GM23338 (cell line): ENCODE data around the gene SLC16A7. TPM values are rescaled to one million over a fixed set of nuclear protein-coding genes. Genes with fewer than 3 reads are reported as not detected.

Experiments used
- ATAC-seq: fragments of 200-7000 bp; cut with Tn5 transposase; 3 replicates; pipeline ENCODE4 v1.9.1; 2020
- DNase-seq: peaks from one replicate; pipeline ENCODE4 v3.0.0-alpha.2; 2015; ENCODE audit warnings: low spot score
- H2AFZ ChIP-seq: fragments of 200-600 bp; sonication (generic); 2 replicates; pipeline ENCODE4 v1.8.0; 2016; ENCODE audit warnings: antibody characterized with exemption, mild to moderate bottlenecking, moderate library complexity
- H3F3A ChIP-seq: fragments of 200-600 bp; sonication (generic); replicated peaks from 2 replicates; pipeline ENCODE4 v1.8.0; 2017; ENCODE audit warnings: antibody characterized with exemption, mixed run types, low read depth
- H3K27ac ChIP-seq: fragments of 200-600 bp; sonication (generic); 2 replicates; pipeline ENCODE4 v1.6.1; 2016; ENCODE audit warnings: low read depth
- H3K27me3 ChIP-seq: fragments of 200-600 bp; sonication (generic); 2 replicates; pipeline ENCODE4 v1.8.0; 2016; ENCODE audit warnings: mild to moderate bottlenecking, mixed run types, moderate library complexity; ENCODE audit not compliant: insufficient read depth
- H3K36me3 ChIP-seq: fragments of 200-600 bp; sonication (generic); 2 replicates; pipeline ENCODE4 v1.8.0; 2016; ENCODE audit warnings: mild to moderate bottlenecking; ENCODE audit not compliant: insufficient read depth
- H3K4me1 ChIP-seq: fragments of 200-600 bp; sonication (generic); 2 replicates; pipeline ENCODE4 v1.8.0; 2016; ENCODE audit warnings: mild to moderate bottlenecking, moderate library complexity; ENCODE audit not compliant: insufficient read depth
- H3K4me2 ChIP-seq: fragments of 200-600 bp; sonication (generic); 2 replicates; pipeline ENCODE4 v1.7.1; 2017; ENCODE audit warnings: mixed run types
- H3K4me3 ChIP-seq: fragments of 200-600 bp; sonication (generic); 2 replicates; pipeline ENCODE4 v1.6.1; 2016; ENCODE audit warnings: mixed run types
- H3K79me2 ChIP-seq: fragments of 200-600 bp; sonication (generic); replicated peaks from 2 replicates; pipeline ENCODE4 v1.8.0; 2017; ENCODE audit warnings: mild to moderate bottlenecking; ENCODE audit not compliant: insufficient read depth
- H3K9me2 ChIP-seq: fragments of 200-600 bp; sonication (generic); 2 replicates; pipeline ENCODE4 v1.8.0; 2017; ENCODE audit not compliant: insufficient read depth
- H4K20me1 ChIP-seq: fragments of 200-600 bp; sonication (generic); replicated peaks from 2 replicates; pipeline ENCODE4 v1.8.0; 2017; ENCODE audit warnings: mild to moderate bottlenecking; ENCODE audit not compliant: insufficient read depth
- H3K27ac Mint-ChIP-seq: 2 replicates; pipeline ENCODE4 v1.8.0; 2020; ENCODE audit warnings: inconsistent platforms, mild to moderate bottlenecking, moderate library complexity, mixed read lengths
- H3K27me3 Mint-ChIP-seq: 3 replicates; pipeline ENCODE4 v1.8.0; 2022; ENCODE audit warnings: low read depth, mild to moderate bottlenecking, moderate library complexity, mixed read lengths, inconsistent platforms; ENCODE audit not compliant: insufficient read depth, poor library complexity
- H3K36me3 Mint-ChIP-seq: 3 replicates; pipeline ENCODE4 v1.8.0; 2021; ENCODE audit warnings: low read depth, mild to moderate bottlenecking, inconsistent platforms, moderate library complexity, mixed read lengths
- H3K4me1 Mint-ChIP-seq: 3 replicates; pipeline ENCODE4 v1.8.0; 2020; ENCODE audit warnings: mild to moderate bottlenecking, inconsistent platforms, mixed read lengths
- H3K4me3 Mint-ChIP-seq: 3 replicates; pipeline ENCODE4 v1.8.0; 2021; ENCODE audit warnings: moderate library complexity, mild to moderate bottlenecking, inconsistent platforms, mixed read lengths
- H3K9me3 Mint-ChIP-seq: 3 replicates; pipeline ENCODE4 v1.8.0; 2020; ENCODE audit warnings: moderate library complexity, mild to moderate bottlenecking, inconsistent platforms, mixed read lengths
- CREB1 ChIP-seq: fragments of 250-450 bp; sonication (Bioruptor Pico); IDR thresholded peaks from 2 replicates; pipeline ENCODE4 v1.5.0; 2020; ENCODE audit warnings: low read depth, mild to moderate bottlenecking, moderate library complexity
- EZH2phosphoT487 ChIP-seq: fragments of 200-600 bp; sonication (generic); IDR thresholded peaks from one replicate; pipeline ENCODE4 v1.8.1; 2018; ENCODE audit warnings: antibody characterized with exemption; ENCODE audit not compliant: unreplicated experiment
- POLR2AphosphoS5 ChIP-seq: IDR thresholded peaks from 2 replicates; pipeline ENCODE4 v1.6.1; 2016; ENCODE audit warnings: antibody characterized with exemption, low read depth
- ZNF114 ChIP-seq: fragments of 250-450 bp; sonication (Bioruptor Pico); IDR thresholded peaks from 2 replicates; pipeline ENCODE4 v1.5.0; 2020; ENCODE audit warnings: mild to moderate bottlenecking, moderate library complexity
- ZNF331 ChIP-seq: fragments of 250-450 bp; sonication (Bioruptor Pico); IDR thresholded peaks from 2 replicates; pipeline ENCODE4 v1.5.0; 2020; ENCODE audit warnings: low read depth, mild to moderate bottlenecking, moderate library complexity
- polyA plus RNA-seq: library from polyadenylated mRNA; unstranded; fragments of >200 nt; fragmentation: Nextera tagmentation; extraction: Ambion mirVana; gene quantifications from 2 replicates; pipeline ENCODE4 v1.2.1, GENCODE V29; 2016
- total RNA-seq: library from RNA; depleted of rRNA; stranded (reverse); fragments of >200 nt; shearing (Covaris generic); gene quantifications from 2 replicates; pipeline ENCODE4 v1.2.3, GENCODE V29; 2014
- TF ChIP-seq, protein P1 (sequence below), 2 experiments: fragments of 200-600 bp in 1 of 2; sonication (generic) in 1 of 2; conservative IDR thresholded peaks; 2 replicates each; pipeline versions ENCODE4 v1.5.1 to v1.6.1; 2016 to 2017; ENCODE audit warnings: antibody characterized with exemption in 2 of 2, low read depth in 2 of 2, mild to moderate bottlenecking in 2 of 2, moderate library complexity in 1 of 2
- TF ChIP-seq, protein P2 (sequence below): IDR thresholded peaks from one replicate; pipeline ENCODE4 v1.6.1; 2018; ENCODE audit warnings: antibody characterized with exemption; ENCODE audit not compliant: unreplicated experiment

The SLC16A7 gene
- total and polyA plus RNA-seq, 2 experiments from 2014 or later = 2.8 to 4.3 TPM

DNA sequence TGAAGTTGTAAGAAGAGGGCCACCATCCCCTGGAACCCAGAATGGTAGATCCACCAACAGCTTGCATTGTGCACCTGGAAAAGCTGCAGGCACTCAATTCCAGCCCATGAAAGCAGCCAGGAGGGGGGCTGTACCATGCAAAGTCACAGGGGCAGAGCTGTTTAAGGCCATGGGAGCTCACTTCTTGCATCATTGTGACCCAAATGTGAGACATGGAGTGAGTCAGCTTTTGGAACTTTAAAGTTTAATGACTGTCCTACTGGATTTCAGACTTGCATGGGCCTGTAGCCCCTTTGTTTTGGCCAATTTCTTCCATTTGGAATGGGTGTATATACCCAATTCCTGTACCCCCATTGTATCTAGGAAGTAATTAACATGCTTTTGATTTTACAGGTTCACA, 50.8 kb downstream of the SLC16A7 start:
- H3K27ac Mint-ChIP-seq = no peak overlapping the region
- no peaks in the 10 kb centered on the region for H3K4me1 Mint-ChIP-seq
- ATAC-seq (no peak), DNase-seq (no peak)
- Histone ChIP-seq H3K4me3 (no peak overlapping the region), H4K20me1 (no peaks in the 10 kb centered on the region), H3K79me2 (no peaks in the 10 kb centered on the region), H3K36me3 (no peaks in the 10 kb centered on the region), H3K4me1 (no peaks in the 10 kb centered on the region), H3K9me2 (no peaks in the 10 kb centered on the region; the same call in 1 of the 2 replicates), H3K4me2 (no peak overlapping the region), H3K27ac (no peak overlapping the region), H3K27me3 (no peaks in the 10 kb centered on the region), H2AFZ (no peak overlapping the region), H3F3A (no peaks in the 10 kb centered on the region)
- H3K27me3 Mint-ChIP-seq = no peaks in the 10 kb centered on the region
- TF ChIP-seq, protein P1, sequence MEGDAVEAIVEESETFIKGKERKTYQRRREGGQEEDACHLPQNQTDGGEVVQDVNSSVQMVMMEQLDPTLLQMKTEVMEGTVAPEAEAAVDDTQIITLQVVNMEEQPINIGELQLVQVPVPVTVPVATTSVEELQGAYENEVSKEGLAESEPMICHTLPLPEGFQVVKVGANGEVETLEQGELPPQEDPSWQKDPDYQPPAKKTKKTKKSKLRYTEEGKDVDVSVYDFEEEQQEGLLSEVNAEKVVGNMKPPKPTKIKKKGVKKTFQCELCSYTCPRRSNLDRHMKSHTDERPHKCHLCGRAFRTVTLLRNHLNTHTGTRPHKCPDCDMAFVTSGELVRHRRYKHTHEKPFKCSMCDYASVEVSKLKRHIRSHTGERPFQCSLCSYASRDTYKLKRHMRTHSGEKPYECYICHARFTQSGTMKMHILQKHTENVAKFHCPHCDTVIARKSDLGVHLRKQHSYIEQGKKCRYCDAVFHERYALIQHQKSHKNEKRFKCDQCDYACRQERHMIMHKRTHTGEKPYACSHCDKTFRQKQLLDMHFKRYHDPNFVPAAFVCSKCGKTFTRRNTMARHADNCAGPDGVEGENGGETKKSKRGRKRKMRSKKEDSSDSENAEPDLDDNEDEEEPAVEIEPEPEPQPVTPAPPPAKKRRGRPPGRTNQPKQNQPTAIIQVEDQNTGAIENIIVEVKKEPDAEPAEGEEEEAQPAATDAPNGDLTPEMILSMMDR (conservative IDR thresholded peaks at IDR 0.05; ENCODE audit: low read depth in 2 of 2) = no peak
- TF ChIP-seq, protein P2, sequence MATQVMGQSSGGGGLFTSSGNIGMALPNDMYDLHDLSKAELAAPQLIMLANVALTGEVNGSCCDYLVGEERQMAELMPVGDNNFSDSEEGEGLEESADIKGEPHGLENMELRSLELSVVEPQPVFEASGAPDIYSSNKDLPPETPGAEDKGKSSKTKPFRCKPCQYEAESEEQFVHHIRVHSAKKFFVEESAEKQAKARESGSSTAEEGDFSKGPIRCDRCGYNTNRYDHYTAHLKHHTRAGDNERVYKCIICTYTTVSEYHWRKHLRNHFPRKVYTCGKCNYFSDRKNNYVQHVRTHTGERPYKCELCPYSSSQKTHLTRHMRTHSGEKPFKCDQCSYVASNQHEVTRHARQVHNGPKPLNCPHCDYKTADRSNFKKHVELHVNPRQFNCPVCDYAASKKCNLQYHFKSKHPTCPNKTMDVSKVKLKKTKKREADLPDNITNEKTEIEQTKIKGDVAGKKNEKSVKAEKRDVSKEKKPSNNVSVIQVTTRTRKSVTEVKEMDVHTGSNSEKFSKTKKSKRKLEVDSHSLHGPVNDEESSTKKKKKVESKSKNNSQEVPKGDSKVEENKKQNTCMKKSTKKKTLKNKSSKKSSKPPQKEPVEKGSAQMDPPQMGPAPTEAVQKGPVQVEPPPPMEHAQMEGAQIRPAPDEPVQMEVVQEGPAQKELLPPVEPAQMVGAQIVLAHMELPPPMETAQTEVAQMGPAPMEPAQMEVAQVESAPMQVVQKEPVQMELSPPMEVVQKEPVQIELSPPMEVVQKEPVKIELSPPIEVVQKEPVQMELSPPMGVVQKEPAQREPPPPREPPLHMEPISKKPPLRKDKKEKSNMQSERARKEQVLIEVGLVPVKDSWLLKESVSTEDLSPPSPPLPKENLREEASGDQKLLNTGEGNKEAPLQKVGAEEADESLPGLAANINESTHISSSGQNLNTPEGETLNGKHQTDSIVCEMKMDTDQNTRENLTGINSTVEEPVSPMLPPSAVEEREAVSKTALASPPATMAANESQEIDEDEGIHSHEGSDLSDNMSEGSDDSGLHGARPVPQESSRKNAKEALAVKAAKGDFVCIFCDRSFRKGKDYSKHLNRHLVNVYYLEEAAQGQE = no peak
- TF ChIP-seq ZNF114 (CRISPR knock-in tag) (no peak), EZH2phosphoT487 (no peak), POLR2AphosphoS5 (no peak), CREB1 (CRISPR knock-in tag) (no peak)
- H3K4me3 Mint-ChIP-seq = no peak overlapping the region
- H3K9me3 Mint-ChIP-seq = peaks cover 6% of the 10 kb centered on the region
- H3K36me3 Mint-ChIP-seq = peaks cover 4% of the 10 kb centered on the region; the same call in 1 of the 3 replicates

DNA sequence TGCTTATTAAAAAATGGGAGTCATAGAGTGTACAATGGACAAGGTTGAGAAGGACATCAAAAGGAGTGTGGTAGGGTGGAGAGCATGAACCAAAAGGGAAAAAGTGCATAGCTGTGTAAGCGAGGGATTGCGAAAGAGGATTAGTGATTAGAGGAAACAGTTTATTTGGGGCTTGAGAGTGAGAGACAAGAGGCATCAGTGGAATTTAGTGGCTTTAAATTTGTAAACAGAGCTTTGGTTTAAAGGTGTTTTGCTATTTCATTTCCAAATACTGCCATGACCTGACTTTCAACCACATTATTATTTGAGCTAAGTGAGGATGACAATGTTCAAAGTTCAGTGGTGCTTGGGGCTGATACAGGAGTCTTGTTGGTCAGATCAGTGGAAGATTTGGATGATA, 53.4 kb downstream of the SLC16A7 start:
- Histone ChIP-seq H3K27me3 (no peaks in the 10 kb centered on the region), H3K27ac (no peak overlapping the region), H3K79me2 (no peaks in the 10 kb centered on the region), H3K4me3 (no peak overlapping the region), H3F3A (no peaks in the 10 kb centered on the region), H3K4me2 (no peak overlapping the region), H3K4me1 (no peaks in the 10 kb centered on the region), H3K36me3 (no peaks in the 10 kb centered on the region), H4K20me1 (no peaks in the 10 kb centered on the region), H3K9me2 (no peaks in the 10 kb centered on the region; the same call in 1 of the 2 replicates), H2AFZ (no peak overlapping the region)
- no peak for ATAC-seq
- Mint-ChIP-seq H3K36me3 (peaks cover 4% of the 10 kb centered on the region; the same call in 1 of the 3 replicates), H3K27me3 (no peaks in the 10 kb centered on the region), H3K9me3 (peaks cover 6% of the 10 kb centered on the region), H3K27ac (no peak overlapping the region), H3K4me3 (no peak overlapping the region), H3K4me1 (no peaks in the 10 kb centered on the region)
- TF ChIP-seq ZNF114 (CRISPR knock-in tag) (no peak), ZNF331 (CRISPR knock-in tag) (no peak), POLR2AphosphoS5 (no peak)
- DNase-seq = no peak
